ENCODE measurements around the gene CYRIA. TPM values are rescaled to one million over a fixed set of nuclear protein-coding genes. Genes with fewer than 3 reads are reported as not detected.

CYRIA gene
- polyA plus RNA-seq, 1 of the 3 experiments (the other 2 are of a cell fraction) = 0.13 TPM

- no peak for TF ChIP-seq IRF3 (IDR thresholded peaks at IDR 0.05; ENCODE audit: low read depth, low read length)
- no peak for TF ChIP-seq EZH2phosphoT487 (IDR thresholded peaks at IDR 0.05; ENCODE audit: borderline replicate concordance, low read depth)
- TF ChIP-seq RXRA (IDR thresholded peaks at IDR 0.05; ENCODE audit: borderline replicate concordance, low read depth) = no peak
- no peak for TF ChIP-seq CHD2 (IDR thresholded peaks at IDR 0.05; ENCODE audit: low read length, partially characterized antibody)
Observed at GRCh38 chr2:16644221-16644925, 21.3 kb downstream of the CYRIA start (continued).

GRCh38 chr2:16643099-16643498 lies 22.5 kb downstream of the CYRIA start:
- no peaks in the 10 kb centered on the region for H3F3A ChIP-seq (replicated peaks; ENCODE audit: insufficient read depth)
- TF ChIP-seq JUND (IDR thresholded peaks at IDR 0.05) = no peak
- no peak for TF ChIP-seq RCOR1 (IDR thresholded peaks at IDR 0.05; ENCODE audit: low read length)
- TF ChIP-seq TAF1 (IDR thresholded peaks at IDR 0.05; ENCODE audit: borderline replicate concordance, low read depth, low read length) = no peak
- no peak for TF ChIP-seq EZH2phosphoT487 (IDR thresholded peaks at IDR 0.05; ENCODE audit: borderline replicate concordance, low read depth)
- TF ChIP-seq USF1 (IDR thresholded peaks at IDR 0.05; ENCODE audit: borderline replicate concordance, low read depth) = no peak
- no peak for TF ChIP-seq ZBTB33 (IDR thresholded peaks at IDR 0.05; ENCODE audit: borderline replicate concordance, low read depth)
- no peak for TF ChIP-seq REST (IDR thresholded peaks at IDR 0.05; ENCODE audit: low read depth, low read length)
- TF ChIP-seq PBX3 (IDR thresholded peaks at IDR 0.05) = no peak
- TF ChIP-seq CHD2 (IDR thresholded peaks at IDR 0.05; ENCODE audit: low read length, partially characterized antibody) = no peak
- TF ChIP-seq NRF1 (IDR thresholded peaks at IDR 0.05; ENCODE audit: low read depth, low read length) = no peak
- TF ChIP-seq MAX (IDR thresholded peaks at IDR 0.05; ENCODE audit: low read depth) = no peak
- no peak for TF ChIP-seq RFX5 (IDR thresholded peaks at IDR 0.05; ENCODE audit: low read length)
- TF ChIP-seq POLR2AphosphoS5 (IDR thresholded peaks at IDR 0.05; ENCODE audit: low read depth, low read length) = no peak
- no peak for TF ChIP-seq MXI1 (IDR thresholded peaks at IDR 0.05; ENCODE audit: low read depth, low read length)
- TF ChIP-seq RAD21 (IDR thresholded peaks at IDR 0.05; ENCODE audit: low read length) = no peak
- no peak for TF ChIP-seq USF2 (IDR thresholded peaks at IDR 0.05; ENCODE audit: borderline replicate concordance, low read depth, low read length)
- no peak for TF ChIP-seq FOXJ3 (CRISPR knock-in tag; IDR thresholded peaks at IDR 0.05)
- TF ChIP-seq YY1 (IDR thresholded peaks at IDR 0.05; ENCODE audit: low read depth) = no peak
- 8% methylated on average over 2 of the region's 2 CpGs for WGBS (ENCODE audit: low lambda C conversion rate)
- peaks cover 11 to 14% of the 10 kb centered on the region in 2 experiments; a peak in 2 of 4 replicates for H3K4me1 ChIP-seq (ENCODE audit: control insufficient read depth in 1 of 2, insufficient read depth in 2 of 2, low read depth in 1 of 2, low read length in 1 of 2)
- no peaks in the 10 kb centered on the region for H3K36me3 ChIP-seq (replicated peaks in 1 of 2; ENCODE audit: control insufficient read depth in 1 of 2, insufficient read depth in 2 of 2, low read length in 1 of 2)
- H3K79me2 ChIP-seq (ENCODE audit: insufficient read depth) = no peaks in the 10 kb centered on the region
- H3K9me2 ChIP-seq = no peaks in the 10 kb centered on the region
- no peak for DNase-seq
- H3K9me3 ChIP-seq = no peaks in the 10 kb centered on the region
- no peaks in the 10 kb centered on the region for H3K27me3 ChIP-seq (ENCODE audit: insufficient read depth)
- no peak overlapping the region for H3K9ac ChIP-seq
- no peak overlapping the region for H3K4me3 ChIP-seq (ENCODE audit: low read depth in 2 of 2, low read length in 1 of 2)
- ChIA-PET CTCF (interaction anchor here (1.5 to 1.6 kb wide), 2 partner anchors 25 to 114 kb away, joined by 4 to 7 read pairs; no protein-coding TSS in a partner anchor), POLR2A (no interaction called here)
- no peak overlapping the region for H3K27ac ChIP-seq (ENCODE audit: low read depth in 2 of 2, low read length in 1 of 2)
- H3K4me2 ChIP-seq = no peak overlapping the region
- no peaks in the 10 kb centered on the region for H4K20me1 ChIP-seq (ENCODE audit: insufficient read depth)
- H2AFZ ChIP-seq (ENCODE audit: low read depth) = no peak overlapping the region
